C4-2B (cell line): Measurements from ENCODE around the gene CEACAM18.

Source experiments
- H3K27ac ChIP-seq: fragments of 450-650 bp; 2 replicates; pipeline ENCODE4 v1.5.1; 2017
- ZFX ChIP-seq: fragments of 450-650 bp; IDR thresholded peaks from 2 replicates; pipeline ENCODE4 v1.6.1; 2017
- TF ChIP-seq, protein P1 (sequence below): fragments of 450-650 bp; conservative IDR thresholded peaks from 2 replicates; pipeline ENCODE4 v1.5.1; 2017; ENCODE audit warnings: mild to moderate bottlenecking

Gene CEACAM18

DNA sequence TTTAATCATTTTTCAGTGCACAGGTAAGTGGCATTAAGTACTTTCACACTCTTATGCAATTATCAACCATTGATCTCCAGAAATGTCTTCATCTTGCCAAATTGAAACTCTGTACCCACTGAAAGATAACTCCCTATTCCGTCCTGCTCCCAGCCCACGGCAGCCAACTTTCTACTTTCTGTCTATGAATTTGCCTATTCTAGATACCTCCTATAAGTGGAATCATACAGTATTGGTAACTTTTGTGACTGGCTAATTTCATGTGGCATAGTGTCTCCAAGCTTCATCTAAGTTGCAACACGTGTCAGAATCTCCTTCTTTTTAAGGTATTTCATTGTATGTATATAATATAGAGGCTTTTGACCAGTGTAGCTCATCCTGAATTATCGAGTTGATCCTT, 5.7 kb upstream of the CEACAM18 start:
- TF ChIP-seq ZFX = no peak
- TF ChIP-seq, protein P1, sequence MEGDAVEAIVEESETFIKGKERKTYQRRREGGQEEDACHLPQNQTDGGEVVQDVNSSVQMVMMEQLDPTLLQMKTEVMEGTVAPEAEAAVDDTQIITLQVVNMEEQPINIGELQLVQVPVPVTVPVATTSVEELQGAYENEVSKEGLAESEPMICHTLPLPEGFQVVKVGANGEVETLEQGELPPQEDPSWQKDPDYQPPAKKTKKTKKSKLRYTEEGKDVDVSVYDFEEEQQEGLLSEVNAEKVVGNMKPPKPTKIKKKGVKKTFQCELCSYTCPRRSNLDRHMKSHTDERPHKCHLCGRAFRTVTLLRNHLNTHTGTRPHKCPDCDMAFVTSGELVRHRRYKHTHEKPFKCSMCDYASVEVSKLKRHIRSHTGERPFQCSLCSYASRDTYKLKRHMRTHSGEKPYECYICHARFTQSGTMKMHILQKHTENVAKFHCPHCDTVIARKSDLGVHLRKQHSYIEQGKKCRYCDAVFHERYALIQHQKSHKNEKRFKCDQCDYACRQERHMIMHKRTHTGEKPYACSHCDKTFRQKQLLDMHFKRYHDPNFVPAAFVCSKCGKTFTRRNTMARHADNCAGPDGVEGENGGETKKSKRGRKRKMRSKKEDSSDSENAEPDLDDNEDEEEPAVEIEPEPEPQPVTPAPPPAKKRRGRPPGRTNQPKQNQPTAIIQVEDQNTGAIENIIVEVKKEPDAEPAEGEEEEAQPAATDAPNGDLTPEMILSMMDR = no peak
- H3K27ac ChIP-seq = no peak overlapping the region

DNA sequence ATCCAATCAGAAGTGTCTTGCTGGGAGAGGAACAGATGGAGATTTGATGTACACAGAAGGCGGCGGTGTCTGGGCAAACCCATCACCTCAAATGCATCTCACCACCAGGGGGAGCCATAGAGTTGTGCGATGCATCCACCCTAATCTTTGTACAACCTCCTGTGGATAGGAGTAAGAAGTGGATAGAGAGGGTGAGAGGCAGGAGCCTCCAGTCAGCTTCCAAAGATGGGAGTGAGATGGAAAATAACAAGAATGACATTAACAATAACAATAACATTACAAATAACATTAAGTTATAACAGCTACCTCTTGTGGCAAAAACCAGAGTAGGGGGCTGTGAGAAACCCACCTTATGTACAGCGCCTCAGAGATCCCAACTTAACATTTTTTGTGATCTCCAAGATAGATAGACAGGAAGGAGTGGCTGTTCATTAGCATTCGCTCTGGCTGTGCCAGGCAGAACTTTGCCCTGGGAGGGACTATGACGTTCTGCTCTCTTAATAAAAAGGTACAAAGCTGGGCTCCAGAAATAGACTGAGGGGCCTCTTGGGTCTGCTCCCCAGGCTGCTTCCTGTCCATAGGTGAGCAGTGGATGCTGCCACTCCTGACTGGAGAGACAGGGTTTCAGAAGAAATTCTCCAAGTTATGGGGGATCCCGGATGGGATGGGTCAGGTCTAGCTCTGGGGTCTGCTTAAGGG, 5.2 kb upstream of the CEACAM18 start:
- TF ChIP-seq ZFX = no peak
- TF ChIP-seq, protein P1 = peak; percentile 94
- H3K27ac ChIP-seq = no peak overlapping the region

DNA sequence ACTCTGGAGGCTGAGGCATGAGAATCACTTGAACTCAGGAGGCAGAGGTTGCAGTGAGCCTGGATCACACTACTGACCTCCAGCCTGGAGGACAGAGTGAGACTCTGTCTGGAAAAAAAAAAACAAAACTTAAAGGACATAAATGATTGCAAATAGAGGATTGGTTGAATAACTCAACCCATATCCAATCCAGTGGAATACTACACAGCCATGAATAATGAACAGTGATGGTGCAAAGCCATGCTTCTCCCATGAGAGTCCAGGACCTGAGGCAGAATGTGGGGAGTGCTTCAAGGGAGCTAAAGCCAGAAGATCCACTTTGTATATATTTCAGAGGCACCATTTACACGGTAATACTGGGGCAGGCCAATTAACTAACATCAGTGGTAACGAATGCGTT, 2.2 kb upstream of the CEACAM18 start:
- H3K27ac ChIP-seq = no peak overlapping the region
- TF ChIP-seq ZFX = no peak
- TF ChIP-seq, protein P1 = no peak

DNA sequence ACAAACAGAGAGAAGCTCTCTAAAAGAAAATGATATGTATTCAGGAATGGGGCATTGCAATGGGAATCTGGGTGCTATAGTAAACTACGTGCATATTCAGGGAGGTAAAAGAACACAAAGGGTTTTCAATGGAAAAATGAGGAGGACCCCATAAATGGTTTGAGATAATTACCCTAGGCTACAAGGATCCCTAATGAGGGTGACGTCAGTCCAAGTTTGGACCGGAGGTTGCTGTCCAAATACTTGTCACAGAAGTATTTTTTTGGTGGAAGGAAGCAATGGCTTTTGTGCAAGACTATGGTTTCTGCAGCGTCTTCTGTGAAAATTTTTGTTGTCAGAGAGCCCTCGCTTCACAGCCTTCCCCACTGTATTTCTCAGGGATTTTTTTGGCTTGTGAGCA, 995 bp upstream of the CEACAM18 start:
- no peak overlapping the region for H3K27ac ChIP-seq
- TF ChIP-seq, protein P1 = no peak
- TF ChIP-seq ZFX = no peak

DNA sequence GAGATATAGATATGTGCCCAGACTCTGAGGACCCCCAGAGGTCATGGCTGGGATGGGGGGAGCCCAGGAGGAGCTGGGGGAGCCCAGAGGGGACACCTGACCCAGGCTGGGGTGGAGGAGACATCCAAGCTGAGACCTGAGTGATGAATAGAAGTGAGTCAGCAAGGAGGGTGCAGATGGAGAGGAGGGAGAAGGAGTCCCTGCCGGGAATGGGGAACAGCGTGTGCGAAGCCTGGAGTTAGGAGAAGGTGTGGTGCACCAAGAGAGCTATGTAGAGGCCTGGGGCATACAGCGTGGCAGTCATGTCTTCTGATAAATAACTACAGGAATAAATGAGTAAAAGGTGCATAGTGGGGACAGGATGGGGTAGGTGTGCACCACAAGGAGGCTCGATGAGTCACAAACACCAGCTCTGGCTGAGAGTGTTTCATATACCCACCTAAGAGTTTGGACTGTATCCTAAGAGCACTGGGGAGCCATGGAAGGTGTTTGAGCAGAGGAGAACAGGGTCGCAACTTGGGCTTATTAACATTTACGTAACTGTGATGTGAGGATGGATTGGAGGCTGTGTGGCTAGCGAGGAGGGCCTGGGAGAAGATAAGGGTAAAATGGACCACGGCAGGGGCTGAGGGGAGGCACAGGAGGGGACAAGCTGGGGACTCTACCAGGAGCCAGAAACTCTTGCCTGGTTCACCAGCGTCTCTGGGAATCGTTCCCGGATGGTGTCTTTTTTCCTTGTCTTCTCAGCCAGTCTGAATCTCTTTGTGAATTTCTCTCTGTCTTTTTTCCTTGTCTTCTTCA, 1.4 kb downstream of the CEACAM18 start:
- TF ChIP-seq, protein P1 = no peak
- no peak for TF ChIP-seq ZFX

DNA sequence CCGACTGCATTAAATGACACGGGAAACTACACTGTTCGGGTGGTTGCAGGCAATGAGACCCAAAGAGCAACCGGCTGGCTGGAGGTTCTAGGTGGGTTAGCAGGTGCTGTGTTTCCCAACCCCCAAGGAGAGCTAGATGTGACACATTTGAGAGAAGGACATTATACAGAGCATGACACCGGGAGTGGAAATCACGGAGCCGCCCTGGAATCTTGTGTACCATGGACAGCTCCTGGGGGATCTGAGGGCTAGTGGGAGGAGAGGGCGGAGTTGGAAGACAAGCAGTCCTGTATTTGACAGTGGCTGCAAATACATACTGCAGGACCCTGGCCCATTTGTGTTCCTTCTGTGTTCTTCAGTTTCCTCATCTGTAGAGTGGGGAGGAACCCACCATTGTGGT, 2.3 kb downstream of the CEACAM18 start:
- no peak overlapping the region for H3K27ac ChIP-seq
- TF ChIP-seq ZFX = no peak
- TF ChIP-seq, protein P1 = no peak

More for the DNA sequence above, 1.4 kb downstream of the CEACAM18 start:
- H3K27ac ChIP-seq = no peak overlapping the region

DNA sequence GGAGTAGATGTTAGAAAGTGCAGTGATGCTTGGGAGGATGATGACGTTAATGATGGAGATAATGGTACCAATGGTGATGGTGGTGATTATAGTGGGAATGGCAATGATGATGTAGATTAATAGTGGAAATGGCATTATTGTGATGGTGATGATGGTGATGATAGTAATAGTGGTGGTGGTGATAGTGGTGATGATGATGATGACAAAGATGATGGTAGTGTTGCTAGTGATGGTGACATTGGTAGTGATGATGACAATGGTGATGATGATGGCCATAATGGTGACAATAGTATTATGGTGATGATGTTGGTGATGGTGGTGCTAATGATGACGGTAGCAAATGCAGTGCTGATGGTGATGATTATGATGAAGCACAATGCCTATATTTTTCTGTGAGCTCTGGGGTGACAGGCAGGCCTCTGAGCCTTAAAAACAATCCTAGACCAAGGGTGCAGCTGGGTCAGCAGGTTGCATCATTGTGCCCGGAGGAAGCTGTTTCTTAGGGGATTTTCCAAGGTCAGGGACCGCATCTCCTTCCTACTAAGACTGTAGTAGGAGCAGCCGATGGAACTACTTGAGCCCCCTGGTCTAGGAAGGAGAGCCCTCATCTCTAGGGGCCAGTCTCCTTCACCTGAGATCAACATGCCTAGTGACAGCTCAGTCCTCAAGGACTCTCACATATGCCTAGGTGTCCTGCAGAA, 7.8 kb downstream of the CEACAM18 start:
- no peak for TF ChIP-seq ZFX
- TF ChIP-seq, protein P1 = no peak
- no peak overlapping the region for H3K27ac ChIP-seq
